ENCODE data around the gene PTCHD1.

- no peak for TF ChIP-seq CTCF (IDR thresholded peaks at IDR 0.05)
- no peak for TF ChIP-seq POLR2A (IDR thresholded peaks at IDR 0.05)
These were observed 29.8 kb upstream of the PTCHD1 start for GRCh38 chrX:23304881-23305280.

All from gastroesophageal sphincter (tissue), 3 donors.